Astrocyte (in vitro differentiated cells and primary cell): ENCODE data around the gene PSME4.

ENCODE experiments used
- CTCF ChIP-seq: IDR thresholded peaks from 2 replicates; pipeline ENCODE4 v1.5.1; 2011; ENCODE audit warnings: low read depth, mild to moderate bottlenecking, inconsistent platforms, low read length, moderate library complexity; ENCODE audit not compliant: insufficient read depth
- EZH2 ChIP-seq: IDR thresholded peaks from 2 replicates; pipeline ENCODE4 v1.6.1; 2012; ENCODE audit warnings: mild to moderate bottlenecking, low read length, inconsistent platforms; ENCODE audit not compliant: insufficient read depth

DNA sequence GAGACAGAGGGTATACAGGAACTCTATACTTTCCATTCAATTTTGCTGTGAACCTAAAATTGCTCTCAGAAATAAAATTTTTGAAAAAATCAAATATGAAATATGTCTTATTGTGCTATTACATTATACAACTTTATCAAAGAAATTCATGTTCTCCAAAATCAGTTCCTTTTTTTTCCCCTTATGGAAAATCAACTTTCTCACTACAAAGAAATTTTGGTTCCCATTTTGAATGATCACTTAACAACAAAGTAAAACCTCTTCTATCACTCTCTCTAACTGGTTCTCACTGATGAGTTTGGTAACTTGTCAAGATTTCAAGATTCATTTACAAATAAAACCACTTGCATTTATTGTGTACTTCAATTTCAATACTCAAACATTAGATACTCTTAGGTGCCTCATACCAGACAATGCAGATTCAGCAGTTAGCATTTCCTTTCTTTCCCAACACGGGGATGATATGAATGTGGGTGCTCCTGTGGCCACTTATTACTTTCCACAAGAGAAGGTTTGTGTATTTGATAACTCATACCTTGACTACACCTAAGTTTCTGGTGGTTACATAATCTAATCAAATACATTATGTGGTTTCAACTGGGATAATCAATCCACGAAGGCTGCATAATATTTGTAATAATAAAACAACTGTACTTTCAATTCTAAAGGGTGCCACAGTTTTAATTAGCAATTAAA lies 6.4 kb downstream of the PSME4 start:
- no peak for TF ChIP-seq CTCF
- TF ChIP-seq EZH2, result no peak
